ENCODE measurements around the gene C17orf50.

C17orf50 gene

GRCh38 chr17:35733366-35733765, 27.3 kb upstream of the C17orf50 start:
- TF ChIP-seq CTCF (IDR thresholded peaks at IDR 0.05; ENCODE audit: low read depth, low read length, missing control alignments), result no peak
- no peak overlapping the region for H3K4me3 ChIP-seq (ENCODE audit: low read depth, low read length)
- DNase-seq (ENCODE audit: low read depth), result no peak

- DNase-seq (ENCODE audit: low read depth), result no peak
- TF ChIP-seq CTCF (IDR thresholded peaks at IDR 0.05; ENCODE audit: low read depth, low read length, missing control alignments), result no peak
- no peak overlapping the region for H3K4me3 ChIP-seq (ENCODE audit: low read depth, low read length)
Measured at GRCh38 chr17:35734396-35734795, 26.3 kb upstream of the C17orf50 start.

GRCh38 chr17:35735036-35735805, 25.5 kb upstream of the C17orf50 start:
- DNase-seq (ENCODE audit: low read depth), result no peak
- H3K4me3 ChIP-seq (ENCODE audit: low read depth, low read length), result no peak overlapping the region
- no peak for TF ChIP-seq CTCF (IDR thresholded peaks at IDR 0.05; ENCODE audit: low read depth, low read length, missing control alignments)

GRCh38 chr17:35736236-35736635, 24.5 kb upstream of the C17orf50 start:
- no peak overlapping the region for H3K4me3 ChIP-seq (ENCODE audit: low read depth, low read length)
- no peak for TF ChIP-seq CTCF (IDR thresholded peaks at IDR 0.05; ENCODE audit: low read depth, low read length, missing control alignments)
- no peak for DNase-seq (ENCODE audit: low read depth)

GRCh38 chr17:35738519-35739133, 22.1 kb upstream of the C17orf50 start:
- no peak overlapping the region for H3K4me3 ChIP-seq (ENCODE audit: low read depth, low read length)
- TF ChIP-seq CTCF (IDR thresholded peaks at IDR 0.05; ENCODE audit: low read depth, low read length, missing control alignments), result no peak
- no peak for DNase-seq (ENCODE audit: low read depth)

- H3K4me3 ChIP-seq (ENCODE audit: low read depth, low read length), result no peak overlapping the region
- DNase-seq (ENCODE audit: low read depth), result no peak
Measured at GRCh38 chr17:35740216-35740615, 20.5 kb upstream of the C17orf50 start.

More at GRCh38 chr17:35740216-35740615, 20.5 kb upstream of the C17orf50 start:
- TF ChIP-seq CTCF (IDR thresholded peaks at IDR 0.05; ENCODE audit: low read depth, low read length, missing control alignments), result no peak

Measured in GM12864 (cell line).